Kidney glomerular epithelial cell (primary cell): ENCODE results near the gene POLRMT.
A peak's percentile ranks its signal among the peaks of the same experiment; 100 is the strongest.
"Not testable (repeated sequence)": the region's sequence is repeated elsewhere in the genome, so short reads cannot be mapped to it uniquely, and the experiment has no call there.

Source experiments
- DNase-seq: peaks from one replicate; lab custom pipeline; 2025; lab: John Stamatoyannopoulos, UW

POLRMT gene

DNA sequence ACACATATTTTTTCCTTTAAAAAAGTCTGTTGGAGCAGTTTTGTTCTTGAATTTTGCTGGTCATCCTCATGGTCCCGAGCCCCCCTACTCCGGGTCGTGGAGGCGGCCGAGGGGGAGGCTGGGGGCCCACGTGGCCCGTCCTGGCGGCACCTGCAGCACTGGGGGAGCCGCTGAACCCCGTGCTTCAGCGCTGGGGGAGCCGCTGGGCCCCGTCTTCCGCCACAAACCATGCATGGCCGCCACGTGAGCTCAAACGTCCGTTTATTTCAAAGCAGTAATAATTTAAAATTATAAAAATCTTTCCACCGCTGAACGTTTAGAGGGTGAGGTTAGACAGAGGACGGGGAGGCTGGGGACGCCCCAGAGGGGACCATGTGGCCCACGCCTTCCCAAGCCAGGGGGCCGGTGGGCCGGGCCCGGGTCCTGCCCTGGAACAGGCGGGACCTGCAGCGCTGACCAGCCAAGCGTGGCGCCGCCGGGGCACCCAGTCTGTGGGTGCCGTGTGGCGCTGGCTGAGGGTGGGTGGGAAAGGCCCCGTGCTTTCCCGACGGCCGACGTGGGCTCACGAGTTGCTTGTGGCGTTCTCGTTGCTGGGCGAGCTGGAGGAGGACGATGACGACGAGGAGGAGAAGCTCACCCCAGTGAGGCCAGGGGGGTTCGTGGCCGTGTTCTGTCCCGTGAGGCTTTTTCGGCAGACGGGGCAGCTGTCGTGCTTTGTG is 14.4 kb upstream of the POLRMT start:
- no peak for DNase-seq

DNA sequence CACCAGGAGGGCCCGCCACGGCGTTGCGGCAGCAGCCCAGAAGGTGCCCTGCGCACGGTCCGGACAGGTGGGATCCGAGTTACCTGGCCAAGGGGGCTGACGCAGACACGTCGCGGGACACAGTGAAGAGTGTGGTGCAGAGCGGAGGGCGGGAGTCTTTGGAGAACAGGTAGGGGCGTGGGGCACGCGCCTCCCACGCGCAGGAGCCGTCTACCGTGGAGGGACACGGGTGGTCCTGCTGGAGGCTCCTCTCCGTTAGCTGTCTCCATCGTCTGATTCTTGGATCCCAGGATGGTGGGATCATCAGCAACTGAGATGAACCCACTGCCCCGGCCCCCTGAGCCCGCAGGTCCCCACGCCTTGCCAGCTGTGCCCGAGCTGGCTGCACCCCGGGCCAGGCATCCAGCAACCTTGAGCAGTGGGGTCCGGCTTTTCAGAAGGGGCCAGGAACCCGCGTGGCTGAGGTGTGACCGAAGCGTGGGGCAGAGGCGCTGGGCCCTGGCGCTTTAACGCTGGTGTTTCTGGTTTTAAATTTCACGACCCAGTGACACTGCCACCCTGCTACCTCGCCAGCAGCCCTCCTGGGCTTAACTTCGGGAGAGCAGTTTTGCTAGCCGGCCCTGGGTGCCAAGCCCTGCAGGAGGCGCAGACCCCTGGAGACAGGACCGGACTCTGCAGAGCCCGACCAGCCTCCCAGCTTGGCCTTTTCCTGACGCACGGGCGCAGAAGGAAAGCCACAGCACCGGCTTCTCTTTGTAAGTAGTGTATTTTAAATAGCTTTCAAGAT is 13.6 kb upstream of the POLRMT start:
- DNase-seq: no peak

- no peak for DNase-seq
These were observed 12.8 kb upstream of the POLRMT start for GRCh38 chr19:645912-646778.

DNA sequence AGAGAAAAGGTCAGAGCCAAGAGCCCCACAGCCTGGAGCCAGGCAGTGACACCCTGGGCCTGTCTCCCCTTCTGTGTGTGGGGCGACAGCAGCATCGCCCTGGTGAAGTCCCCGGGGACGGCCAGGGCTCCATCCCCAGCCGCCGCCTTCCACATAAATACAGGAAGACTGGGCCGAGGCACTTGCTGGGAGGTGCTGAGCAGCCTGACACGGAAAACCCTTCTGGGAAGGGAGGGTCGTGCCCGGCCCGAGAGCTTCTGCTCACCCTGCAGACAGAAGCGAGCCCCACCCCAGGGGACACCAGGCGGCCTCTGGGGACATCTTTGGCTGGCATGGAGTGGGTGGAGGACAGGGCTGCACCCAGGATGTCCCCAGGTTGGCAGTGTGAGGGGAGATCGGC is 11.5 kb upstream of the POLRMT start:
- DNase-seq: no peak

DNA sequence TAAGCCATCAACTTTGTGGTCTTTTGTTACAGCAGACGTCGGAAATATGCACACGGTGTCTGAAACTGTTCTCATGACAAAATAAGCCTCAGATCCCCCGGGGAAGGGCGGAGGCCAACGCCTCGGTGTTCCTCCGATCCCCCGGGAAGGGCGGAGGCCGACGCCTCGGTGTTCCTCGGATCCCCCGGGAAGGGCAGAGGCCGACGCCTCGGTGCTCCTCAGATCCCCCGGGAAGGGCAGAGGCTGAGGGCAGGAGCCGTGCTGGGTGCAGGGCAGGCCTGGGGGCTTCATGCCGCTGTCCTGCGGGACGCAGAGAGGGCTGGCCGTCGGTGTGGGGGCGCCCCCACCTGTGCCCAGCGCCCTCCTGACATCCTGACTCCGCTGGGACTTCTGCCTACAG is 11.0 kb upstream of the POLRMT start:
- no peak for DNase-seq

DNA sequence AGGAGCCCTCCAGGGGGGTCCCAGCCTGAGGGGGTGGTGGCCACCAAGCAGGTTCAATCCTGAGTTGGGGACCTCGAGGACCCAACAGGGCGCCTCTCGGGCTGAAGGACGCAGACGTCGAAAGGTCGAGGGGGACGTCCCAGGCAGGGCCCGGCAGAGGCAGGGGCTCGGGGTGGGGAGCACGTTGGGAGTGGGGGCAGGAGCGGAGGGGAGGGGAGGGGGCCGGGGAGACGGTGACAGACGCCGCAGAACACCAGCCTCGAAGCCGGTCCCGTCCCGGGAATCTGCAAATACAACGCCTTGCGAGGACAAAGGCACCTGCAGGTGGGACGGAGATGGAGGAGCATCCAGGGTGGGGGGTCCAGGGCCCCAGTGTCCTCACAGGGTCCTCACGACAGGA is 10.4 kb upstream of the POLRMT start:
- no peak for DNase-seq

DNA sequence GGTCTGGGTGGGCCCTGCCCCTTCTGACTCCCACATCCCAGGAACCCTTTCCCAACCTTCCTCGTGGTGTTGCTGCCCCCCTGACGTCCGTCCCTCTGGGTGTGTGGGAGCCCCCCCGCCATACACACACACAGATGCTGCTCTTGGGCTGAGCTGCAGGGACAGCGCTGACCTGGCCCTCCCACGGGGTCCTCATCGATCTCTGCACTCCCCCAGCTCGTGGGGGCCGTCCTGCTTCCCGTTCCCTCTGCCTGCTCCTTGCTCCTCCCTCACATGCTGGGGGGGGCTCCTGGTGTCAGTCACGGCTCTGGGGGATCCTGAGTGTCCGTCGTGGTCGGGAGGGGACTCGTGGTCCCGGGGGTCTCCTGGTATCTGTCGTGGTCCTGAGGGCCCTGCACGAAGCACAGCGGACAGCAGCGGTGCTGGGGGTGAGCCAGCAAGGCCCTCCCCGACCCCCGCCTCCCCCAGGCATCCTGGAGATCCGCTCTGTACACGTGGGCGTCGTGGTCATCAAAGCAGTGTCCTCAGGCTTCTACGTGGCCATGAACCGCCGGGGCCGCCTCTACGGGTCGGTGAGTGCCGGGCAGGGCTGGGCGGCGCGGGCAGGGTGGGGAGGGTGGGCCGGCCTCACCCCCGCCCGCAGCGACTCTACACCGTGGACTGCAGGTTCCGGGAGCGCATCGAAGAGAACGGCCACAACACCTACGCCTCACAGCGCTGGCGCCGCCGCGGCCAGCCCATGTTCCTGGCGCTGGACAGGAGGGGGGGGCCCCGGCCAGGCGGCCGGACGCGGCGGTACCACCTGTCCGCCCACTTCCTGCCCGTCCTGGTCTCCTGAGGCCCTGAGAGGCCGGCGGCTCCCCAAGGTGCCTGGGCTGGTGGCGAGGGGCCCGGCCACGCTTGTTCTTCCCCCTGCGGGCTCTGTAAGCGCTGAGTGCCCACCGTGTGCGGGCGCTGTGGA is 9.7 kb upstream of the POLRMT start:
- DNase-seq: no peak

GRCh38 chr19:641702-642101 is 8.4 kb upstream of the POLRMT start:
- DNase-seq: no peak

DNA sequence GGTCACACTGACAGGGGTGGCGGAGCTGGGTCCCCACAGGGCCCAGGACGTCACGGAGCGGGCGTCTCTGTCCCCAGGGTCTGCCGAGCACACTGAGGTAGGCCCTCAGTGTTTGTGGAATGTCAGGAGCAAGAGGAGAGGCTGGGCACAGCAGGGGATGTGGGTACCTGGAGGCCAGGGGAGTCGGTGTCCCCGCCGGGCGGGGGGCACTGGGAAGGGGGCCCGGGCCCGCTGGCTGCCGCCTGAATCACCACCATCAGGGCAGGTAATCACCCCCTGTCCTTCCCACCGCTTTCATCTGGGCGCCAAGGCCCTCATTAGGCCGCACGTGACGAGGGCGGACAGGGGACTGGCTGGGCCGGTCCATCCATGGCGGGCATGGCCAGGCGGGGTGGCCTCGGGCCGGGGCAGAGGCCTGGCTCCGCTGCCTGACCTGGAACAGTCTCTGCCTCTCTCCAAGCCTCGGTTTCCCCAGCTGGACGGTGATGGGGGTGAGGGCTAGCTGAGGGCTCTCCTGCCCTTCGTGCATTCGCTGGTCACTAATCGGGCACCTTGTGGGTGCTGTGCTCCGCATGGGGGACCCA is 7.4 kb upstream of the POLRMT start:
- no peak for DNase-seq

- no peak for DNase-seq
These were observed 6.8 kb upstream of the POLRMT start for GRCh38 chr19:640161-640558.

- peak; percentile 42 for DNase-seq
These were observed 6.2 kb upstream of the POLRMT start, which contains the start of gene FGF22 for GRCh38 chr19:639253-640160. TSS of gene FGF22 (plus strand) at chr19:639879. CDS start at chr19:639926, 47 bp downstream.

GRCh38 chr19:638906-639252 is 5.5 kb upstream of the POLRMT start:
- no peak for DNase-seq

DNA sequence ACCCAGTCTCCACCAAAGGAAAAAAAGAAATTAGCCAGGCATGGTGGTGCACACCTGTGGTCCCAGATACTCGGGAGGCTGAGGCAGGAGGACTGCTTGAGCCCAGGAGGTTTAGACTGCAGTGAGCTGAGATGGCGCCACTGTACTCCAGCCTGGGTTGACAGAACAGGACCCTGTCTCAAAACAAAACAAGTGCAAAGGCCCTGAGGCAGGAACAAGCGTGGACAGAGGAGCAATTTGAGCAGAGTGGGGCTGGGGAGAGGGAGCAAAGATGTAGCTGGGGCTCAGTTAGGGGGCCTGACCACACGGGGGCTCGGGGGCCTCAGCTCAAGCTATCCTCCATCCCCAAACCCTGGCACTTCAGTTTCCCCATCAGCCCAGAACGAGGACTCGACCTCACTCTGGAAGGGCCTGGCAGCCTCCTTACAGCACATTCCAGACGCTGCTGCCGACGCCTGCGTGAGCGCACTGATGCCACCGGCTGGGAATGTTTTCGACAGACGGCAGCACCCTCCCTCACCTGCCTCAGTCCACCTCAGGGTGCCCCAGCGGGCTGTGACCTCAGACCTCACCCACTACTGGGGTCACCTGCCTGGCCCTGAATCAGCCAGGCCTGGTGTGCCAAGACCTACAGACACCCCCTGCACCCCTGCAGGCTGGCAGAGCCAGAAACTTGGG is 1.8 kb upstream of the POLRMT start:
- DNase-seq: no peak

DNA sequence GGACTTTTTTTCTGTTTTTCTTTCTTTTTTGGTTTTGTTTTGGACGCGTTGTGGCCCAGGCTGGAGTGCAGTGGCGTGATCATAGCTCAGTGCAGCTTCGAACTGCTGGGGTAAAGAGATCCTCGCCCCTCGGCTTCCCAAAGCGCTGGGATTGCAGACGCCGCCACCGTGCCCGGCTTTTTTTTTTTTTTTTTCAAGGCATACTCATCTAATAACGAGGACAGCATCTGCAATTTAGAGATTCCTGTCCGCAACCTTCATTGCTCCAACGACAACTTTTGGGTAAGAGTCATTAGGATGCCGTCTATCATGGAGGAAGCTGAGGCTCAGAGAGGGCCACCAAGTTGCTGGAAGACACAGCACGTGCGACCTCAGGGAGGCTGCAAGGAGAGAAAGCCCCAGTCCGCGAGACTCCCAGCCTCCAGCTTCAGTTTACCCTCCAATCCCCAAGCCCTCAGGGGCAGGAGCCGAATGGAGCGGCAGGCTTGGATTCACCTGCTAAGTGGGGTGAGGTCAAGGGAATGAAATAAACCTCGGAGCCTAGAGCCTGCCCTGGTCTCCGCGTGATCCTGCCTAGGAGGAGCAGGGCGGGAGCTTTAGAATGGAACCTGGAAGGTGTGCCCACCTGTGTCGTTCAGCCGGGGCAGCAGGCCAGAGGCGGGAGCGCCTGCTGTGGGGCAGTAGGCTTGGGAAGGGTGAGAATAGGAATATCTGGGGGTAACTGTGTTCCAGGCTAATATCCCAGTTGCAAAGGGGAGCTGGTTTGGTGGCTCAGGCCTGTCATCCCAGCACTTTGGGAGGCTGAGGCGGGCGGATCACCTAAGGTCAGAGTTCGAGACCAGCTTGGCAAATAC is 676 bp upstream of the POLRMT start:
- no peak for DNase-seq

GRCh38 chr19:632579-633067 is 714 bp downstream of the POLRMT start:
- DNase-seq: peak; percentile 18

- no peak for DNase-seq
These were observed 3.2 kb downstream of the POLRMT start for GRCh38 chr19:629961-630714.

DNA sequence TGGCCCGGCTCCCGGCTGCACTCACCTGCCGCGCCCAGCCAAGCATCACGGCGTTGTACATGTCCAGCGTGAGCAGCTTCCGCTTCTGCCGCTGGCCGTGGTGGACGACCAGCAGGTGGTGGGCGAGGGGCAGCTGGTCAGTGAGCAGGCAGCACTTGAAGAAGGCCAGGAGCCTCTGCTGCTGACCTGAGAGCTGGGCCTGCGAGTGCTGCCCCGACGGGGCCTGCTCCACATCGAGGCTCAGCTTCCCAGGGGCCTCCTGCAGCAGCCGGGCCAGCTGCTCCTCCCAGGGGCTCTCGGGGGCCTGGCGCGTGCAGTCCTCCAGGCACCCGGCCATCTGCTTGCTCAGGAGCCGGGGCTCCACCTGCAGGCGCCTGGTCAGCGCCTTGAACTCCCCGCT is 3.8 kb downstream of the POLRMT start:
- not testable (repeated sequence) for DNase-seq

DNA sequence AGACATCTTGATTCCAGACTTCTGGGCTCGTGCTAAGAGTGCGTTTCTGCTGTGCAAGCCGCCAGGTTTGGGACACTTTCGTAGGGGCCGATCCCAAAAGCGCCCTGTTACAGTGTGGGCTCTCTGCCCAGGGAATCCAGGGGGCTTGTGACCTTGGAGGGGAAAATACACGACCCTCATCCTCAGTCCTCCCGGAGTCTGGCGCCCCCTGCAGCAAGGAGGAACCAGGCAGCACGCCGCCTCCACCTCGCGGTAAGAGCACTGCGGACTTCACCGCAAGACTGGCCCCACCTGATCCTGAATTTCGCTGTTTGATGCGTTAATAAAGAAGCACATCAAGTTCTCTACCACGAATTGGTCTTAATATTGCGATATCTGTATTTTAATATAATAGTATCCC is 5.2 kb downstream of the POLRMT start:
- DNase-seq: no peak
